Heart left ventricle (tissue), 16 donors: ENCODE data around the gene KCNMB2. TPM values are rescaled to one million over a fixed set of nuclear protein-coding genes. Genes with fewer than 3 reads are reported as not detected.

ENCODE experiments used
- ATAC-seq, 4 donors: fragments of 200-7000 bp; cut with Tn5 transposase; one replicate each; pipeline ENCODE4 v1.9.1; 2020 to 2022; ENCODE audit warnings: moderate library complexity in 4 of 4, mild to moderate bottlenecking in 3 of 4, moderate number of reproducible peaks in 1 of 4
- DNase-seq, 5 donors: peaks; one replicate each; pipeline ENCODE4 v3.0.0-alpha.2; 2020
- H3K27ac ChIP-seq, 12 donors: fragments of 200-600 bp; sonication (generic) in 4 of 12; one replicate each; pipeline versions ENCODE4 v1.5.0 to v1.8.0; 2016 to 2022; ENCODE audit warnings: mild to moderate bottlenecking in 2 of 12
- H3K27me3 ChIP-seq, 9 donors: fragments of 200-600 bp; sonication (generic) in 2 of 9; one replicate each; pipeline versions ENCODE4 v1.5.1 to v1.8.0; 2016 to 2022; ENCODE audit warnings: mild to moderate bottlenecking in 3 of 9
- H3K36me3 ChIP-seq, 9 donors: fragments of 200-600 bp; sonication (generic) in 2 of 9; one replicate each; pipeline versions ENCODE4 v1.5.0 to v1.8.0; 2018 to 2022; ENCODE audit warnings: mild to moderate bottlenecking in 2 of 9
- H3K4me1 ChIP-seq, 12 donors: fragments of 200-600 bp; sonication (generic) in 4 of 12; one replicate each; pipeline versions ENCODE4 v1.5.0 to v1.8.0; 2016 to 2022; ENCODE audit warnings: mild to moderate bottlenecking in 3 of 12
- H3K4me3 ChIP-seq, 12 donors: fragments of 200-600 bp; sonication (generic) in 4 of 12; one replicate each; pipeline versions ENCODE4 v1.5.0 to v1.8.0; 2017 to 2022; ENCODE audit warnings: mild to moderate bottlenecking in 9 of 12, moderate library complexity in 4 of 12
- H3K9me3 ChIP-seq, 12 donors: fragments of 200-600 bp; sonication (generic) in 4 of 12; one replicate each; pipeline versions ENCODE4 v1.5.0 to v1.8.0; 2016 to 2022; ENCODE audit warnings: mild to moderate bottlenecking in 1 of 12
- CTCF ChIP-seq, 12 donors: fragments of 200-600 bp; sonication (generic) in 4 of 12; IDR thresholded peaks; one replicate each; pipeline versions ENCODE4 v1.5.0 to v1.8.0; 2018 to 2022; ENCODE audit warnings: antibody characterized with exemption in 12 of 12, mild to moderate bottlenecking in 5 of 12
- POLR2A ChIP-seq, 2 donors: fragments of 450-650 bp; IDR thresholded peaks; one replicate each; pipeline ENCODE4 v1.6.1; 2017; ENCODE audit warnings: antibody characterized with exemption in 2 of 2, mild to moderate bottlenecking in 2 of 2, moderate library complexity in 2 of 2
- WGBS, 4 donors: extraction: QIAGEN DNeasy Blood & Tissue Kit in 2 of 4; methylation state at CpG; one replicate each; pipeline versions ENCODE4 v1.1.5 to v1.1.7; 2013 to 2018; 5-methylcytosine and 5-hydroxymethylcytosine counted together
- intact Hi-C, 10 donors: fragments of 100-400 bp; cut with DNase I; formaldehyde crosslinking; loops; one replicate each; pipeline versions ENCODE4 v1.11.1 to v1.14.2; 2022
- polyA plus RNA-seq, 2 donors: library from polyadenylated mRNA; stranded (reverse); fragments of 200-250 nt; gene quantifications; one replicate each; pipeline ENCODE4 v1.2.3, GENCODE V29; 2013
- total RNA-seq, 9 donors: library from RNA; depleted of rRNA in 2 of 9; stranded (reverse); fragments of >200 nt in 2 of 9; fragmentation: NEBNext Ultra II Directional in 3 of 9; extraction: Animal tissue kit (Norgen Biotek cat#: 25700) in 3 of 9; gene quantifications; one replicate each; pipeline versions ENCODE4 v1.1.0 to v1.2.4, GENCODE V29; 2016 to 2023
- donor health status: ischemic (EF 13 %, LVEDD 7.1; RV severe dilation, severe dysfunction).
- donor health status: healthy with polysubstance abuse.
- donor health status: DM: no; HTN: yes; CAD: no.
- donor health status: DM: no; HTN: no; CAD: no.
- donor health status: ischemic (EF 25% LVEDD 6.9; RV normal size, moderate dysfunction).
- donor health status: ischemic (EF 25% LVEDD 5.7; RV mildly dilated, moderate dysfunction).
- donor health status: healthy.
- donor health status: DM: yes; HTN: yes; CAD: no.
- donor health status: ischemic (EF 35%, LVEDD 5.7; RV mildly dilated, moderate dysfunction).
- donor health status: nonischemic (EF 11% LVEDD 7.7; RV severe dilation, severe dysfunction).
- donor health status: DM: yes; HTN: yes; CAD: no.
- donor health status: PGD.
- donor health status: ischemic (EF 29% LVEDD 5.4; RV normal size, mild dysfunction).
- donor health status: nonischemic (EF 23%, LVEDD 6.1; RV moderate dilation, normal function).

KCNMB2 gene
- total and polyA plus RNA-seq, 11 donors = 0.37 to 5.7 (median 2.0) TPM; not detected in 1

GRCh38 chr3:178718995-178719635 is 182.9 kb downstream of the KCNMB2 start:
- Histone ChIP-seq H3K27me3 (no peaks in the 10 kb centered on the region), H3K4me1 (peaks cover 0 to 28% (median 9%) of the 10 kb centered on the region in 12 donors), H3K27ac (peak overlapping the region in 4 of 12 donors; percentile 18 to 36 (median 22)), H3K4me3 (no peak overlapping the region), H3K36me3 (no peaks in the 10 kb centered on the region), H3K9me3 (peaks cover 0 to 6% (median under 1%) of the 10 kb centered on the region in 12 donors)
- WGBS, 4 donors = 89 to 100% (median 92%) methylated on average over 1 of the region's 1 CpG
- peak in 2 of 4 donors; percentile 56 to 57 for ATAC-seq
- intact Hi-C loops = no loop called here
- TF ChIP-seq POLR2A (IDR thresholded peaks at IDR 0.05) = no peak
- TF ChIP-seq CTCF (IDR thresholded peaks at IDR 0.05) = no peak
- no peak for DNase-seq

- Histone ChIP-seq H3K27ac (no peak overlapping the region), H3K4me1 (peaks cover 0 to 17% (median 2%) of the 10 kb centered on the region in 12 donors), H3K9me3 (no peaks in the 10 kb centered on the region), H3K36me3 (no peaks in the 10 kb centered on the region), H3K4me3 (no peak overlapping the region), H3K27me3 (no peaks in the 10 kb centered on the region)
- TF ChIP-seq POLR2A (IDR thresholded peaks at IDR 0.05) (no peak), CTCF (IDR thresholded peaks at IDR 0.05) (no peak)
- ATAC-seq (no peak), DNase-seq (no peak)
- WGBS, 4 donors = 85 to 90% (median 90%) methylated on average over 4 of the region's 4 CpGs
- intact Hi-C loops = no loop called here
Observed at GRCh38 chr3:178732824-178733223, 196.6 kb downstream of the KCNMB2 start.

- Histone ChIP-seq H3K27me3 (no peaks in the 10 kb centered on the region), H3K27ac (peak overlapping the region in 6 of 12 donors; percentile 9 to 32 (median 19)), H3K4me1 (peaks cover 0 to 17% (median 2%) of the 10 kb centered on the region in 12 donors), H3K9me3 (no peaks in the 10 kb centered on the region), H3K4me3 (no peak overlapping the region), H3K36me3 (no peaks in the 10 kb centered on the region)
- no peak for TF ChIP-seq CTCF (IDR thresholded peaks at IDR 0.05)
- no peak for TF ChIP-seq POLR2A (IDR thresholded peaks at IDR 0.05)
- no peak for DNase-seq
- 34 to 56% (median 44%) methylated on average over 4 of the region's 4 CpGs for WGBS, 4 donors
- intact Hi-C loops = no loop called here
- peak in 3 of 4 donors; percentile 37 to 38 (median 38) for ATAC-seq
Observed at GRCh38 chr3:178735032-178735674, 198.9 kb downstream of the KCNMB2 start.

GRCh38 chr3:178736300-178736699 is 200.1 kb downstream of the KCNMB2 start:
- WGBS, 4 donors = 52 to 64% (median 57%) methylated on average over 3 of the region's 3 CpGs
- Histone ChIP-seq H3K4me3 (no peak overlapping the region), H3K27me3 (no peaks in the 10 kb centered on the region), H3K9me3 (no peaks in the 10 kb centered on the region), H3K4me1 (peaks cover 0 to 17% (median 2%) of the 10 kb centered on the region in 12 donors), H3K27ac (peak overlapping the region in 2 of 12 donors; percentile 3 to 19), H3K36me3 (no peaks in the 10 kb centered on the region)
- intact Hi-C loops = no loop called here
- TF ChIP-seq CTCF (IDR thresholded peaks at IDR 0.05) = no peak
- no peak for TF ChIP-seq POLR2A (IDR thresholded peaks at IDR 0.05)
- ATAC-seq (peak; percentile 44 to 59 (median 57)), DNase-seq (peak in 2 of 5 donors; percentile 15 to 31)
